GM21737 (cell line): ENCODE data around the gene GRM4.
"Not testable (repeated sequence)": the region's sequence is repeated elsewhere in the genome, so short reads cannot be mapped to it uniquely, and the experiment has no call there.

Experiments
- ATAC-seq: cut with Tn5 transposase; IDR thresholded peaks from one replicate; pipeline ENCODE4 v1.9.1; 2021; ENCODE audit warnings: mild to moderate bottlenecking, moderate library complexity; ENCODE audit not compliant: unreplicated experiment

Gene GRM4

DNA sequence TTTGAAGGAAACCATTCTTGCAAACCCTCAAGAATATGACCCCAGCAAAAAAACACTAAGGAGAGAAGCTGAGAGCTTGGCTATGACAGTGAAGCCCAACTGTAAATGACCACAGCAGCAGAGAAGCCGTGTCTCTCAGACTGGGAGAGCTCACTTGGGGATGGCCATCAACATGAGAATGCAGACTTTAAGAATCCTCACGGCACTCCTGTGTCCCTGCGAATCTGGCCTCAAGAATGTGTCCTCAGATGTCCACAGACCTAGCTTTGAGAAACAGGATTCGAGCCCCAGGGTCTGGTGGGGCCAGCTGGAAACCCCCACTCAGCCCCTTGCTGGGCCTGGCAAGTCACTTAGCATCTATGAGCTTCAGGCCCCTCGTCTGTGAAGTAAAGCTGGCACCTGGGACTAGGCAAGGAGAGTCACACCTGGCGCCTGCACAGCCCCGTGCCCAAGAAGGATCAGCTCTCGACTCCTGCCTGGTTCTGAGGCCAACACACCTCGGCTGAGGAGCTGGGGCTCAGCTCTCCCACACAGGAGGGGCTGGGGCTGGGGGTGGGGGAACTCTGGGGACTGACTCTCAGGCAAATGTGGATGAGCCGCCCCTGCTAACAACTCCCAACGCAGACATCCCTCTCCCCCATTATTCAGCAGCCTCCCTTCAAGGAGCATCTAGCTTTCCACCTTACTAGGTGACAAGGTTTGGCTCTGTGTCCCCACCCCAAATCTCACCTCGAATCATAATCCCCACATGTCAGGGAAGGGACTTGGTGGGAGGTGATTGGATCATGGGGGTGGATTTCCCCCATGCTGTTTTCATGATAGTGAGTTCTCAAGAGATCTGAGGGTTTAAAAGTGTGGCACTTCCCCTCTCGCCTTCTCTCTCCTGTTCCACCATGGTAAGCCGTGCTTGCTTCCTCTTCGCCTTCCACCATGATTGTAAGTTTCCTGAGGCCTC, 97.7 kb downstream of the GRM4 start:
- no peak for ATAC-seq

DNA sequence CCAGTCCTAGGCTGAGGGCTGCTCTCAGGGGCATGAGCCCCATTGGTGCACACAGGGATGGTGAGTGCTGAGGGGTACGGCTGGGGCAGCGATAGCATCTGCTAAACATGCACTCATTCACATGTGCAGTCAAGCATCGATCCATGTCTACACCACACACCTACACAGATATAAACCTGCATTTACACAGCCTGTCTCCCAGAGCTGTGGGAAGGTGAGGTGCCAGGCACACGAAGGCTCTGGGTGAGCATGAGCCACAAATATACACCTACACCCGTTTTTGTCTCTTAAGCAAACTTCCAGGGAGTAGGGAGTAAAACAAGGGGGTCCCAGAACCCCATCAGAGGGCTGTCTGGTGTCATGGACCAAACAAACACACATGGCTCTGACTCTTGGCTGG, 99.3 kb downstream of the GRM4 start:
- ATAC-seq = no peak

DNA sequence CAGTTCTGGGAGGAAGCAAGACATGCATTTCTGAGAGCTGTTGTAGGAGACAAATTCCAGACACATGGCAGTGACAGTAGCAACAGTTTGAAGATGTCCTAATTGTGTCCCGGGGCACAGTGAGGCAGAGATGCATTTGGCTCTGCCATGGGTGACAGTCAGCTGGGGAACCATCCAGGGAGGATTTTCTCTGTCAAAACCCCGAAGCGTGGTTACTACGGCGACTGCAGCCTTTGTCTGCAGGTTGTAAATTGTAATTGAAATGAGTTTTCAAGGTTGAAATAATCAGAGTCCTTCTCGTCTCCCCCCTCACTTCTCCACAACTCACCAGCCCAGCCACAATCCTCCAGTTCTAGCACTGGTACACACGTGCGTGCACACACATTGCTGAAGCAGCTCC, 100.1 kb downstream of the GRM4 start:
- ATAC-seq = no peak

DNA sequence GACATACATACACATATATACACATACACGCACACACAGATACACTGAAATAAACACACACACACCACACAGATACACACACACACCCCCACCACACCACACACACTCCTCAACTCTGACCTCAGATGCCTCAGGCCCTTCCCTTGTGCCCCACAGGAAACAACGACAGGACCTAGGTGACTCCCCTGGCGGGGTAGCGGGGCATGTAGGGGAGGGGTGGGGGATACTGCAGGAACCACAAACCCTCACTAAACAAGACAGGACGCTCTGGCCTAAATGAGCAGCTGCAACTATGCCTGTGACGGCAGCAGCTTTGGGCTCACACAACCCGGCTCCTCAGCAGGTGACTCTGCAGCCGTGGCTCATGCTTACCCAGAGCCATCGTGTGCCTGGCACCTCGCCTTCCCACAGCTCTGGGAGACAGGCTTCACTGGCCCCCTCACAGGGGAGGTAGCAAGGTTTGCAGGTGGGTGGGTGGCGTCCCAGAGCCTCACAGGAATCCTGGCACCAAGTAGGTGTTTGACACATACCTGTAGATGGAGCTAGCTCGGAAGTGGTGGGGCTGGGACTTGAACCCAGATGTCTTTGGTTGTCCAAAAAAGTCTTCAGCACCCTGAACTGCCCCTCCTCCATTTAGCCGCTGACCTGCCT, 100.8 kb downstream of the GRM4 start:
- no peak for ATAC-seq

DNA sequence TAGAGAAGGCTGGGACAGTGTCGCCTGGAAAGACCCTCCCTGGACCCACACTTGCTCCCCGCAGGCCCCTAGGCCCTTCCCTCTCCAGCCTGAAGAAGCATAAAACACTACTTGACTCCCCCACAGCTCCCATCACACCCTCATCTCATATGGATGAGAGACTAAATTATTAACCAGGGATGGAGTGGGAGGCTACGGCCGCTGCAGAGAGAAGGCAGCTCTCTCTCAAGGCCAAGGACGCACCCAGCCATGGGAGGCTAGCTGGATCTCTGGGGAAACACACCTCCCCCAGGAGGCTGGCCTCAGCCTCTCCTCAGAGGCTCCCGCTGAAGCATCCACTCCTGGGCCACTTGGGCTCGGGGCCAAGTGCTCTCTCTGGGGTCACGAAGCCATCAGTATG, 102.5 kb downstream of the GRM4 start:
- ATAC-seq = no peak

DNA sequence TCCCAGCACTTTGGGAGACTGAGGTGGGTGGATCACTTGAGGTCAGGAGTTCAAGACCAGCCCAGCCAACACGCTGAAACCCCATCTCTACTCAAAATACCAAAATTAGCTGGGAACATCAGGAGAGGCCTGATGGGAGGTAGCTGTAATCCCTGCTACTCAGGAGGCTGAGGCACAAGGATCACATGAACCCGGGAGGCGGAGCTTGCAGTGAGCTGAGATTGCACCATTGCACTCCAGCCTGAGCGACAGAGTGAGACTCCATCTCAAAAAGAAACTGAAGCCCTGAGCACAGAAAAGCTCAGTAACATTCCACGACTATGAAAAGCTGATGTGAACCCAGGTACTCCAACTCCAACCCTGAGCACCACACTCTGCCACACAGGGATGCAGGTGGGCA, 103.9 kb downstream of the GRM4 start:
- ATAC-seq = not testable (repeated sequence)

DNA sequence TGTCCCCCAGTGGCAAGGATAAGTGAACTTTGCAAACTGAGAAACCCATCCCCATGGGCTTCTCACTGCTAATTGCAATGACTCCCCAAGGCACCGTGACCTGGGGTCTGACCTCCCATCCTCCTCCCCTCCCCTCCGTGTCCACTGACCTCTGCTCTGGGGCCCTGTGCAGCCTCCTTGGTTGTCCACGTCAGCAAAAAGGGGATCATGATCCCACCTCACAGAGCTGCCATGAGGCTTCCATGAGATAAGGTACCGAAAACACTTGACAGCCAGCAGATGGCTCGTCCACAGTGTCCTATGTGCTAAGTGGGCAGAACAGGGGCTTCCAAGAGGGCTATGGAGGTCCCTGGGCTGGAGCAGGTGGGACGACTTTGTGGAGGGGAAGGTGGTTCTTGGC, 104.5 kb downstream of the GRM4 start:
- no peak for ATAC-seq

DNA sequence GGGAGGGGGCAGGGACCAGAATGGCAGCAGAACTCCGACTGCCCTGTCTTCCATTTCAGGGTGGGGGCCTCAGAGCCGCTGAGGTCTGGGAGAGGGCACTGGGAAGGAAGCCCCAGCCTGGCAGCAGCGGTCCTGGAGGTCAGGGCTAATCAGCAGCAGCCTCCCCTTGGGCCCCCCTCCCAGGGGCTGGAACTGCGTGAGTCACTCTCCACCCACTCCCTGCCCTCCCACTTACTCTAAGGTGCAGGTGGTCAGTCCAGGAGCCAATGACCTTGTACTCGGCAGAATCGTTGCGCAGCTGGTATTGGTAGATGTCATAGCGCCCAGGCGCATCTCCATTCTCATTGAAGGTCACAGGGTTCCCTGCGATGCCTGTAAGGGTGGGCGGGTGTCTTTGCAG, 105.9 kb downstream of the GRM4 start:
- no peak for ATAC-seq

DNA sequence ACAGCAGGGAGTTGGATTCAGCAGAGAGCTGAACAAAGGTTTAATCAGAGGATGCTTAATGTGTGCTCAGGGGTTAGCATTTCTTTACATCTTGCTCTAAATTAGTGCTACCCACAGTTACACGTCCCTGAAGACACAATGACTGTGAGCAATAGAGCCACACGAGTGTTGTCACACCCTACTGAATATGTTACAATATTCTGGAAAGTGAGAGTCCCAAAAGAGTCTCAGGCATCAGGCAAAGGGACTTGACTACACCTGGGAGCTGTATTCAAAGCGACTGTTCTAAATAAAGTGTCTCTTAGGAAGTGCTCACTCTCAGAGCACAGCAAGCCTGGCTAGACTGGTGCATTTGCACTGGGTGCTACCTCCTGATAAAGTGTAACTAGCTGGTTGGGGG, 108.7 kb downstream of the GRM4 start:
- ATAC-seq = no peak

DNA sequence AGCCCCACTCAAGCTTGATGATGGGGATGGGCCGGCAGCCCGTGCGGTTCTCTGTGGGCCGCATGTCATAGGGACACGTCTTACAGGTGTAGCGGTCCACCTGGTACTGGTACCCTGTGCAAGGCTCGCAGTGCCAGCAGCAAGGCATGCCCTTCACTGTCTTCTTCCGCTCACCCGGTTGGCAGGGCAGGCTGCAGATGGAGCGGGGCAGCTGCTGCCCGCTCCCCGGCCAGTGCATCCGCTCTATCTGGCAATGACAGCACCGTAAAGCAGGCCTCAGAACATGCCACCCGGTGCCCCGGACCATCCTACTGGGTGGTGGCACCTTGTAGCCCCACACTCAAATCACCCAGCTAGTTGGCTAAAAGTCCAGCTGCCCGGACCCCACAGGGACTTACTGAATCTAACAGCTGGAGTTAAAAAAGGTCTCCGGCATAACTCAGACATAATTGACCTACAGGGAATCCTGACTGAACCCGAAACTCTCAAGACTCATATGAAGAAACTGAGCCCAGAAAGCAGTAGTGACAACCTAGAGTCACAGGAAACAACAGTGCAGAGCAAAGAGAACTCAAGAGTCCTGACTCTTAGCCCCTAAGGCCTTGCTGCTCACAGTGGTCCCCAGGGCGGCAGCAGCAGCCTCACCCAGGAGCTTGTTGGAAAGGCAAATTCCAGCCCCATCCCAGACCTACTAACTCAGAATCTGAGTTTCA, 109.4 kb downstream of the GRM4 start:
- ATAC-seq = no peak

DNA sequence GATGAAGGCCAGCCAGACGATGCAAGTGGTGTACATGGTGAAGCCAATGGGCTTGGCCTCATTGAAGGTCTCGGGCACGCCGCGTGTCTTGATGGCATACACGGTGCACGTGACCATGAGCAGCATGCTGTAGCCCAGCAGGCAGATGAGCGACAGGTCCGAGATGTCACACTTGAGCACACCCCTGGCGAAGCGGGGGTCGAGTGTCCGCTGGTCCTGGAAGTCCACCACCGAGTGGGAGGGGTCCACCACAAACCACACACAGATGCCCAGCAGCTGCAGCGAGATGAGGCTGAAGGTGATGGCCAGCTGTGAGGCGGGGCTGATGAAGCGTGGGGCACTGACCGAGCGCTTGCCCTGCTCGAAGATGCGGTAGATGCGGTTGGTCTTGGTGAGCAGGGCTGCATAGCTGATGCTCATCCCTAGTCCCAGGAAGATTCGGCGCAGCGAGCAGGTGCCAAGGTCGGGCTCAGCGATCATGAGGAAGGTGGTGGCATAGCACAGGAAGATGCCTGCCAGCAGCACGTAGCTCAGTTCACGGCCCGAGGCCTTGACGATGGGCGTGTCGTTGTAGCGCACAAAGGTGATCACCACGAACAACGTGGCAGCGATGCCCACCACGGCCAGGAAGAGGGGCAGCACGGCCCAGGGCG, 110.1 kb downstream of the GRM4 start:
- no peak for ATAC-seq

DNA sequence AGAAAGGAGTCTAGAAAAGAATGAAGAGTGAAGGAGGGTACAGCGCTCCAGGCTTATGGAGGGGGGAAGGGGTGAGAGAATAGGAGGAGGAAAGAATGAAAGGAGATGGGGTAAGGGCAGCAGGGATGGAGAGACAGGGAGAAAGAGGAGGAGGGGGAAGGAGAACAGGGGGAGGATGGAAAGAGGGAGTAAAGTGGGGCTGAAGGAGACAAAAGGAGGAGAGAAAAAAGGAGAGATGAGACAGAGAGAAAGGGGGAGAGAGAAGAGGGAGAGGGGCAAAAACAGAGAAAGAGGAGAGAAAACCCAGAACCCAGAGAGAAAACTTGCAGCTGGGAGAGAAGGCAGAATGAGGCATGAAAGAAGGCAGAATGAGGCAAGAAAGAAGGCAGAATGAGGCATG, 110.7 kb downstream of the GRM4 start:
- no peak for ATAC-seq

DNA sequence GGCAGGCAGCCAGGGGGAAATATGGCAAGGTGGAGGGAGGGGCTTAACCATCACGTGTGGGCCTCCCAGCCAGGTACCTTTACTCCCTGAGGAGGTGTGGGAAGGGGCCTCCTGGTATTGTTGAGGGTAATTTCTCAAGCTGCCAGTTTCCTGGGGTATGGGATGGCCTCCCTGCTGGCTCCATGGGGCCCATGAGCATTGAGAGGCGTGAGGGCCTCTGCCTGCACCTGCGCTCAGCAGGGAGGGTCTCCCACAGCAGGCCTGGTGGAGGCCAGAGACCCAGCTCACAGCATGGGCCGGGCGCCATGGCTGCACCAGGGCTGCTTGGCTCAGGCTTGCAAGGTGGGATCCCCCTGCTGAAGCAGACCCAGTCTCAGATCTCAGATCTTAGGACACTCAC, 113.0 kb downstream of the GRM4 start:
- no peak for ATAC-seq

DNA sequence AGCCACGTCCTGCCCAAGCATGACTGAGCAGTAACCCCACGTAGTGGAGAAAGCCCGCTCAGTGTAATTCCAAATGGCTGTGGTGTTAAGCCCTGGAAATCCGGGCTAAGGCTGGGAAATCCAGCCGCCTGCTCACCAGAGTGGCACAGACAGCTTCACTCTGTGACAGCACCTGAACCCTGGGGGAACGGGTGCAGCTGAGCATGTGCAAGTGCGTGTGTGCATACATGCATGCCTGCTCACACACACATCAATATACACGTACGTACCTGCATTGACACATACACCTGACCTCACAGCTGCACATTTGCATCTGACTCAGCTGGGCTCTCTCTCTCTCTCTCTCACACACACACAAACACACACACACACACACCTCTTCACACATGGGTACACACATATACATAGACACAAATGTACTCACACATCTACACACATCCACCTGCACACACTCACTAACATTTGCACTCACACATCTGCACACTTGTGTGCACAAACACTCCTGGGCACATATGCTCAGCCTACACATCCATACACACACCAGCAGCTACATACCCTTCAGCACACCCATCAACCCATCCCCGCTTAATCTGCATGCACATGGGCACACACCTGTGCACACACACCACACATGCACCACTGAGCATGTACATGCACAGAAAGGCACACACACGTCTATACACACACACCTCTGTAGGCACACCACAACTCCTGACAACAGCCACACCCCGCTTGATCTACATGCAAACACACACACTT, 114.1 kb downstream of the GRM4 start:
- ATAC-seq = no peak

DNA sequence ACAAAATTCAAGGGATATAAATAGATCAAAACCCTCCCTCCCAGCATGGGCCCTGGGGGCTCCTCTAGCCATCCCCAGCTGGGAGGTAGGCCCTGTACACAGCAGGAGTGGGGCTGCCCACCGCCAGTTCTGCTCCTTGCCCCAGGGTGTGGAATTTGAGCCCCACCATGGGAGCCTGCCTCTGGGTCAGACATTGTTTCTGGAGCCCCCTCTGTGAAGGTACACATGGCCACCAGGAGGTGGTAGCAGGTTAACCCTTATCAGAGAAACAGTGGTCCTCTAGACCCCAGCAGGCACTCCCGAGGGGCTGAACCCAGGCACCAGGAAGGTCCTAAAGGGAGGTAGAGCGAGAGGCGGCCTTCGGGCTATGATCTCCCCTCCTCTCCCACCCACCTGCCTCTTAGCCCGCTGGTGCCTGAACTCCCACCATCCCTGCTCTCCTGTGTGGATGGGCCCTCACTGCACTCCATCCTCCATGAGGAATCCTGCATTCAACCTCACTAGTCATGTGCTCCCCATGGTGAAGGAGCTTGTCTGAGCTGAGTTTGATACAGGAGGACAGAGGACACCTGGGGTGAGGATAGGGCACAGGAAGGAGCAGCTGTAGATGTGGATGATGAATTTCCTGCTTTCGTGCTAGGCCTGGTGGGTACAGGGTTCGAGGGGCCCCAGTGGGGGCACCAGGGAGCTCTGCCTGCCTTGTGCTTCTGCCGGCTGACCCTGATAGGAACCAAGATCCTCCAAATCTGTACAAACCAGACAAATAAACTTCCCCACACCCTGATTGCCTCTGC, 114.9 kb downstream of the GRM4 start:
- no peak for ATAC-seq

DNA sequence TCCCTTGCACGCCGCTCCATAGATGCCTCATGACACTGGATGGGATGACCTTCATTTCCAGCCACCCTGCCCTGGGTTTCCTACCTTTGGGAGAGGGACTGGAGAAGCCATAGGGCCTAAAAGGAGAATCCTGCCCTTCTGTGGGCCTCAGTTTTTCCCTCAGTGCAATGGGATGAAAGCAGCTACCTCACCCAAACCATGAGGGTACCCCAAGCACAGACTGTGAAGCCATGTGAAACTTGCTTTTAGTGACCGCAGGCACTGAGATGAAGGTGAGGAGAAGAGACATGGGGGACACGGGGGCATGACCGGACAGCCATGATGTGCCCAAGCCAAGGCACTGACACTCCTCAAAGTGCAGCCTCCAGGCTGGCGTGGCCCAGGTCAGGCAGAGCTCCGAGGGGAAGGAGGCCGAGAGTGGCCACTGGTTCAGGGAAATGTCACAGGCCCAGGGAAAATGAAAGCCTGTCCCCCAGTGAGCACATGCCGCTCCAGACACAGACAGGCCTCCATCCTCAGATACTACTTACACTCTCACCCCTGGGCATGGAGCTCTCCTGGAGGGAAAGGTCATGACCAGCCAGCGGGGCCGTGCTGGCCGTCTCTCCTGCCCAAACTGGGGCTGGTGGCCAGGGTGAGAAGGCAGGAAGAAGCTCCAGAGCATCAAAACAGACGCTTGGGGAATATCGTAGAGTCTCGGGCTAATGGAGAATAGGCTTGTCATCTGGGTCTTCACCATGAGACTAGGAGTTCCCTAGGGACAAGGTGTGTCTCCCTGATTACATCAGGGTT, 116.2 kb downstream of the GRM4 start:
- ATAC-seq = no peak

DNA sequence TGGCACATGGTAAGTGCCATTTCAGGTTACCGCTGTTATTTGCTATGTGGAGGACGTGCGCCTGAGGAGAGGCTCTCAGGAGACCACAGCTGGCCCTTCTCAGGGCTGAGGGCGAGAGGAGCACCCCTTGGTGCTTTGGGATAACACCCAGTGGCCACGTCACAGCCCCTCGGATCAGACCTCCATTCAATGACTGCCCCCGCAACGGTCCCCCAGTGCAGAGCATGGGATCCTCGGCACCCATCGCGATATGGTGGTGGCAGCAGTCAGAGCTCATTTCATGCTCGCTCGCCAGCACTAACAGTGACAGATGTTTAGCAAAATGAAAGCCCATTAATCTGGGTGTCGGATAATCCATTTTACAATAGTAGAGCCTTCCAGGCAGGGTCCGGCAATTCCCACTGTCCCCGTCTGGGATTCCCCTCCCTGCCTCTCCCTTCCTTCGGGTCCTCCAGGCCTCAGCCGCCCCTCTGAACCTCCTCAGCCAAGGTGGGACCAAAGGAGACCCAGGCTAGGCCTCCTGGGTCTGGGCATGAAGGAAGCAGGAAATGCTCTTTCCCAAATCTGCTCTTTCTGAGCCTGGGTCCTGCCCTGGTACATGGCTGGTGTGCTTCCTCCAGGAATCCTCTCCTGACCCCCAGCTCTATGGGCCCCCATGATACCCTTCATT, 117.1 kb downstream of the GRM4 start:
- no peak for ATAC-seq

DNA sequence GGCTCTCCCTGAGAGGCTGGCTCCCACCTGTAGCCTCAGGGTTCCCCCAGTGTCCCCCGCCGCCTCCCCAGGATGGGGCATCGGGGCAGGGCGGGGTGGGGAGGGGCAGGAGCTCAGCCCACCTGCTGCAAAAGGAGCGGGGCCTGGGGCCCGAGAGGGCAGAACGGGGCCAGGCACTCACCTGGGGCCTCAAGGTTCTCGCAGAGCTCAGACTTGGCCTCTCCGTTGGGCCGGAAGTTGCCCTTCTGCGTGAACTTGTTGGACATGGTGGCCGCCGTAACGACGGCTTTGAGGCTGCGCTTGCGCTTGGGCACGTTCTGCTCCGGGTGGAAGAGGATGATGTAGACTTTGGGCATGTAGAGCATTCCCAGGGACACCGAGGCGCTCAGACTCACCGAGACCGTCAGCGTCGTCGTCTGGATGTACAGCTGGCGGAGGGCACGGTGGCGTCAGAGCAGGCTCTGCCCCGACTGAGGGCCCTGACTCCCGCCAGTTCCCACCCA, 117.9 kb downstream of the GRM4 start:
- no peak for ATAC-seq
